Psoas muscle (tissue), 8 donors: ENCODE measurements around the gene MST1. TPM values are rescaled to one million over a fixed set of nuclear protein-coding genes. Genes with fewer than 3 reads are reported as not detected.

Source experiments
- ATAC-seq, 4 donors: fragments of 200-7000 bp; cut with Tn5 transposase; one replicate each; pipeline ENCODE4 v1.9.1; 2020; ENCODE audit warnings: moderate library complexity in 3 of 4, mild to moderate bottlenecking in 2 of 4
- DNase-seq, 2 donors: peaks; one replicate each; pipeline ENCODE4 v3.0.0-alpha.2; 2020
- H3K27ac ChIP-seq: fragments of 200-600 bp; one replicate; pipeline ENCODE4 v1.8.0; 2022
- H3K27me3 ChIP-seq, 3 donors: fragments of 200-600 bp in 1 of 3; one replicate each; pipeline versions ENCODE4 v1.6.1 to v1.8.0; 2013 to 2022; ENCODE audit warnings: low read length in 2 of 3, mild to moderate bottlenecking in 2 of 3, moderate library complexity in 1 of 3; ENCODE audit not compliant: insufficient read depth in 3 of 3
- H3K36me3 ChIP-seq, 2 donors: fragments of 200-600 bp in 1 of 2; one replicate each; pipeline versions ENCODE4 v1.6.1 to v1.8.0; 2013 to 2022; ENCODE audit warnings: low read depth in 1 of 2, mild to moderate bottlenecking in 1 of 2, moderate library complexity in 1 of 2; ENCODE audit not compliant: insufficient read depth in 1 of 2
- H3K4me1 ChIP-seq: fragments of 200-600 bp; one replicate; pipeline ENCODE4 v1.8.0; 2022
- H3K4me3 ChIP-seq: fragments of 200-600 bp; one replicate; pipeline ENCODE4 v1.8.0; 2022; ENCODE audit warnings: mild to moderate bottlenecking
- H3K9me3 ChIP-seq: fragments of 200-600 bp; one replicate; pipeline ENCODE4 v1.8.0; 2022
- WGBS, 3 donors: extraction: QIAGEN DNeasy Blood & Tissue Kit; methylation state at CpG; one replicate each; pipeline versions ENCODE4 v1.1.6 to v1.1.7; 2013; 5-methylcytosine and 5-hydroxymethylcytosine counted together
- intact Hi-C, 2 donors: fragments of 100-400 bp; cut with DNase I; formaldehyde crosslinking; loops; one replicate each; pipeline versions ENCODE4 v1.11.0 to v1.14.2; 2022
- polyA plus RNA-seq, 3 donors: library from polyadenylated mRNA; stranded (reverse); fragments of 200-250 nt; gene quantifications; one replicate each; pipeline ENCODE4 v1.2.3, GENCODE V29; 2013
- total RNA-seq, 4 donors: library from RNA; stranded (reverse); fragmentation: NEBNext Ultra II Directional in 2 of 4; extraction: Animal tissue kit (Norgen Biotek cat#: 25700) in 2 of 4; gene quantifications; one replicate each; pipeline versions ENCODE4 v1.2.1 to v1.2.4, GENCODE V29; 2021 to 2023
- TF ChIP-seq, protein P1 (sequence below): fragments of 200-600 bp; IDR thresholded peaks from one replicate; pipeline ENCODE4 v1.8.0; 2022; ENCODE audit warnings: antibody characterized with exemption
- donor health status: healthy with polysubstance abuse.
- donor health status: DM: no; HTN: no; CAD: no; lungs with moderate emphysema.
- donor health status: Bipolar disorder and iron deficiency.
- donor health status: healthy.
- donor health status: DM: yes; HTN: yes; CAD: no.
- donor health status: DM: no; HTN: no; CAD: no.
- donor health status: DM: no; HTN: no; CAD: no.
- donor health status: DM: yes; HTN: yes; CAD: no.

MST1 gene
- total and polyA plus RNA-seq, 7 donors = 1.4 to 7.0 (median 3.2) TPM

DNA sequence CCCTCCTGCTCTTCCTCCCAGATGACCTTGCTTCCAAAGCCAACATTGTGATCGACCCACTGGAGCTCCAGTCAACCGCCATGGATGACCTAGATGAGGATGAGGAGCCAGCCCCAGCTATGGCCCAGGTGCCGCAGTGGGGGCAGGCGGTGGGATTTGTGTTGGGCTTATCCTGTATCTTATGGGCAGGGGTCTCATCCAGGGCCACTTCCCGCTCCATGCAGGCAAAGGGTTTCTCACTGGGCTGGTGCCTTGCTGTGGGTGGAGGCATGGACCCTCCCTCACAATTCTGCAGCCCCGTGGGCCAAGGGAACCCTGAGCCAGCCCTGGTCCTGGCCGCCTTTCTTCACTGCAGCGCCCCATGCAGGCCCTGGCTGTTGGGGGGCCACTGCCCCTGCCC is 15.4 kb upstream of the MST1 start:
- DNase-seq (no peak), ATAC-seq (no peak)
- no peak overlapping the region for H3K4me3 ChIP-seq
- no peak overlapping the region for H3K27ac ChIP-seq
- 81 to 90% (median 90%) methylated on average over 8 of the region's 8 CpGs for WGBS, 3 donors
- H3K36me3 ChIP-seq = peaks cover 0 to 93% of the 10 kb centered on the region in 2 donors
- H3K4me1 ChIP-seq = no peaks in the 10 kb centered on the region
- H3K9me3 ChIP-seq = no peaks in the 10 kb centered on the region
- TF ChIP-seq, protein P1, sequence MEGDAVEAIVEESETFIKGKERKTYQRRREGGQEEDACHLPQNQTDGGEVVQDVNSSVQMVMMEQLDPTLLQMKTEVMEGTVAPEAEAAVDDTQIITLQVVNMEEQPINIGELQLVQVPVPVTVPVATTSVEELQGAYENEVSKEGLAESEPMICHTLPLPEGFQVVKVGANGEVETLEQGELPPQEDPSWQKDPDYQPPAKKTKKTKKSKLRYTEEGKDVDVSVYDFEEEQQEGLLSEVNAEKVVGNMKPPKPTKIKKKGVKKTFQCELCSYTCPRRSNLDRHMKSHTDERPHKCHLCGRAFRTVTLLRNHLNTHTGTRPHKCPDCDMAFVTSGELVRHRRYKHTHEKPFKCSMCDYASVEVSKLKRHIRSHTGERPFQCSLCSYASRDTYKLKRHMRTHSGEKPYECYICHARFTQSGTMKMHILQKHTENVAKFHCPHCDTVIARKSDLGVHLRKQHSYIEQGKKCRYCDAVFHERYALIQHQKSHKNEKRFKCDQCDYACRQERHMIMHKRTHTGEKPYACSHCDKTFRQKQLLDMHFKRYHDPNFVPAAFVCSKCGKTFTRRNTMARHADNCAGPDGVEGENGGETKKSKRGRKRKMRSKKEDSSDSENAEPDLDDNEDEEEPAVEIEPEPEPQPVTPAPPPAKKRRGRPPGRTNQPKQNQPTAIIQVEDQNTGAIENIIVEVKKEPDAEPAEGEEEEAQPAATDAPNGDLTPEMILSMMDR = no peak
- intact Hi-C loops = loop anchor here in 1 of 2 donors (5.0 kb wide), 1 partner anchor 203 kb away; no protein-coding TSS in a partner anchor
- no peaks in the 10 kb centered on the region for H3K27me3 ChIP-seq

DNA sequence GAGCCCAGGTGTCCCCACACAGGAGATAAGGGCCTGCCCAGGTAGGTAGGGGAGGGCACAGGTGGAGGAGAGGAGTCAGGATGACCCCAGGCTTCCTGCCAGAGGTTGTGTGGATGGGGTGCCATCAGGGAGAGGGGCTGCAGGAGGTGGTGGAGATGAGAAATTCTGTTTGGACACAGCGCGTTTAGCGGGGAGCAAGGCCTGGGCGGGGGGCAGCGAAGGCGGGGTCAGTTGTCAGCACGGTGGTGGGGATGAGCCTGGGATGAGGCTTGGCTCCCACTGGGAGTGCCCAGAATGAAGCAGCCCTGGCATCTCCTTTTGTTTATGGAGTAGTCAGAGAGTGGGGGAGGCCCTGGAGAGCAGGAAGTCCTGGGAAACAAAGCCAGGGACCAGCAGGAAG is 14.7 kb upstream of the MST1 start:
- Histone ChIP-seq H3K27ac (no peak overlapping the region), H3K36me3 (peaks cover 0 to 98% of the 10 kb centered on the region in 2 donors), H3K9me3 (no peaks in the 10 kb centered on the region), H3K27me3 (no peaks in the 10 kb centered on the region), H3K4me1 (no peaks in the 10 kb centered on the region), H3K4me3 (no peak overlapping the region)
- intact Hi-C loops = loop anchor here in 1 of 2 donors (1.0 to 5.0 kb wide), 2 partner anchors 135 to 203 kb away; no protein-coding TSS in a partner anchor
- ATAC-seq (no peak), DNase-seq (no peak)
- WGBS, 3 donors = 90 to 93% (median 91%) methylated on average over 7 of the region's 7 CpGs
- TF ChIP-seq, protein P1 = no peak

DNA sequence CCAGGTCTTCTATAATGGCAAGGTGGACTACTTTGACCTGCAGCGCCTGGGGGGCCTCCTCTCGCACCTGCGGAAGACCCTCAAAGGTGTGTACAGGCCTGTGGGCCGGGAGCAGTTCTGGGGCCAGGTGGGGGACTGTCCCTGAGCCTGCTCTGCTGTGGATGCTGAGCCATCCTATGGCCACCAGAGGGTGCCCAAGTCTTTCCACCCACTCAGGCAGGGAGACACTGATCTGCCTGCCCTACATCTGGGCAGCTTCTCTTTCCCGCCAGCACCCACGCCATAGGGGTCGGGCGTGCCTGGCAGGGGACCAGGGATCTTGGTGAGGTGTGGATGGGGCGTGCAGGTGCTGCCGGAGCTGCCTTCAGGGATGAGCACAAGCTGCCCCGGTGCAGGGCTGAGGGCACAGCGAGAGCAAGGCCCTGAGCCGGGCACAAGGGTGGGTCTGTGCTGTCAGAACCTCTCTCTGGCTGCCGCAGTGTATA is 14.2 kb upstream of the MST1 start:
- TF ChIP-seq, protein P1 = peak; percentile 86
- Histone ChIP-seq H3K9me3 (no peaks in the 10 kb centered on the region), H3K27ac (no peak overlapping the region), H3K36me3 (peaks cover 0 to 98% of the 10 kb centered on the region in 2 donors), H3K27me3 (no peaks in the 10 kb centered on the region), H3K4me1 (no peaks in the 10 kb centered on the region), H3K4me3 (no peak overlapping the region)
- WGBS, 3 donors = 55 to 65% (median 62%) methylated on average over 14 of the region's 14 CpGs
- peak; percentile 63 to 83 for DNase-seq
- peak; percentile 84 to 91 (median 88) for ATAC-seq
- intact Hi-C loops = loop anchor here in 1 of 2 donors (1.0 to 5.0 kb wide), 2 partner anchors 136 to 204 kb away; no protein-coding TSS in a partner anchor

DNA sequence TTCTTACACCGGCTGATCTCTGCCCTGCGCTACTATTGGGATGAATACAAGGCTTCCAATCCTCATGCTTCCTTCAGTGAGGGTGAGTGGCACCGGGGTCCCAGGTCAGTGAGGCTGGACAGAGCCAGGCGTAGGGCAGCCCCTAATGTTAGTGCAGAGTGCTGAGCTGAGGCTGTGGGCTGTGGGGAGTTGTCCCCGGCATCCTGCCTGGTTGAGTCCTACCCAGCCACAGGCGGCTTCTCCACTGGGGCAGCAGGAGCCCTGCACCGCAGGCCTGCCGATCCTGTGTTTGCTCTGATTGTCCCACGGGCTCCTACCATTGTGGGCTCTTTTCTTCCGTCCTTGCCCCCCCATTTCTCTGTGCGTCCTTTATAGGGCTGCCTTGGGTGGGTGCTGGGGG is 13.4 kb upstream of the MST1 start:
- Histone ChIP-seq H3K4me1 (no peaks in the 10 kb centered on the region), H3K27ac (no peak overlapping the region), H3K9me3 (no peaks in the 10 kb centered on the region), H3K36me3 (peaks cover 0 to 99% of the 10 kb centered on the region in 2 donors), H3K27me3 (no peaks in the 10 kb centered on the region), H3K4me3 (no peak overlapping the region)
- DNase-seq (no peak), ATAC-seq (no peak)
- WGBS, 3 donors = 90 to 91% (median 90%) methylated on average over 11 of the region's 11 CpGs
- intact Hi-C loops = loop anchor here in 1 of 2 donors (1.0 to 5.0 kb wide), 2 partner anchors 137 to 205 kb away; no protein-coding TSS in a partner anchor
- TF ChIP-seq, protein P1 = no peak
